ENCODE measurements around the gene CROCC2.

Gene CROCC2

DNA sequence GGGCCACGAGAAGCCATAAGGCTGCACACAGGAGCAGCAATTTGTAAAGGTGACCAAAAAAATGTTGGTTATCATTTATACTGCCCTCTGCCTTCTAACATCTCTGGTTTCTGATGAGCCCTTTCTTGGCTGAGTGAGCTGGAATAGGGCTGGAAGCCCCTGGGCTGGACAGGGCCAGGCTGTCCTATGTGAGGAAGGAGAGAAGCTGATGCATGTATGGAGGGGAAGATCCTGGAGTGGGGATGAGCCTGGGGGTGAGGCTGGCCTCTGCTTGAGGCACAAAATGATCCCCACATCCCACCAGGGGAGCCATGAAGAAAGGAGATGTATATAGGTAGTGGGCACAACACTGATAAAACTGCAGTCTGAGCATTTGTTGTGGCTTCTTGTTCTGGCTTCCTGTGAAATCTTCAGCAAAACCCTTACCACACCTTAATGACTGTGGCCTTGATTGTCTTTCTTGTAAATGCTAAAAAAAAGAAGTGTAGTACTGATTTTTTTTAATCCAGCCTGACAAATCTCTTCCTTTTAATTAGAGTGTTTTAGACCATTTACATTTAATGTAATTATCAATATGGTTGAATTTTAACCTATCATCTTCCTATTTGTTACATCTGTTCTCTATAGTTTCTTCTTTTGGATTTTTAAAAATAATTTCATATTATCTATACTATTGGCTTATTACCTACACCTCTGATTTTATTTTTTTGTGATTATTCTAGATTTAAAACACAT lies 97.9 kb downstream of the CROCC2 start:
- no peak for DNase-seq

DNA sequence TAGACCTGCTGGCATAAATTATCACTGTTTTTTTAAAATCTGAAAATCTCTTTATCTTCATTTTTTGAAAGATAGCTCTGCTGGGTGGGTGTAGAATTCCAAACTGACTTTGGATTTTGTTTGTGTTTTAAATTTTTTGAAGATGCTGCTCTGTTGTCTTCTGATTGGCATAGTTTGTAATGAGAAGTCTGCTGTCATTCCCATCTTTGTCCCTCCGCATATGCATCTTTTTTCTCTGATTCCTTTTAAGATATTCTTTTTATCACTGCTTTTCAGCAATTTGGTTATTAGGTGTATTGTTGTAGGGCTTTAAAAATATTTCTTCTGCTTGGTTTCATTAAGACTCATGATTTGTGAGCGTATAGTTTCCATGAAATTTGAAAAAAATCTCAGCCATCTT lies 99.4 kb downstream of the CROCC2 start:
- DNase-seq, result no peak

DNA sequence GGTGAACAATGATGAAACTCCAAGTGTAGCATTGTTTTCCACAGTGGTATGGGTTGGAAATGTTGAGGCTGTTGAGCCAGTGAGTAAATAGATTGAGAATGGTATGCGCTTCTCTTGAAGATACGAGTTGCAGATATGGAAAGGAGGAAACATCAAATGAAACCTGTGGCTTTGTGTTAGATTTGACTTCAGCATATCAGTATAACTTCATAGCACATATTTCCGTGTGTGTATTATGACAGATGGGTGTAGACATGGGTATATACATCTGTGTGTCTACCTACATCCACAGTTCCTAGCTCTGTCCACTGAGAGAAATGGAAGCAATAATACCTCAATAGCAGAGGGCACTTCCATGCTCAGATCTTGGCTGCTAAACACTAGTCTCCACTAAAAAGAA lies 100.3 kb downstream of the CROCC2 start:
- DNase-seq, result no peak

DNA sequence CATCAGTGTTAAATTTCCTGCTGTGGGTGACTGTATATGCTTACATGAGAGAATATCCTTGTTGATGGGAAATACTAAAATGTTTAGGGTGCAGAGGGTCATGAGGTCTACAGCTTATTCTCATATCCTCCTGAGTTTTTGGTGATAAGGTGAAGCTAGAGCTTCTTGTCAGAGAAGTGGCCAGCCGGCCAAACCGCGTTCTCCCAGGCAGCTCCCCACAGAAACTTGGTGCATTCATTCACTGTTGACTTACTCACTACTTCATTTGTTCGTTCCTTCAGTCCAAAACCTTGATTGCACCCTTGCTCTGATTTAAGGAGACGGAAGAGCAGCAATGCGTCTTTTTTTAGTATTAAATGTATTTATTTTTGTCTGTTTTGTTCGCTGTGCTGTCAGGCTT lies 101.0 kb downstream of the CROCC2 start:
- no peak for DNase-seq

DNA sequence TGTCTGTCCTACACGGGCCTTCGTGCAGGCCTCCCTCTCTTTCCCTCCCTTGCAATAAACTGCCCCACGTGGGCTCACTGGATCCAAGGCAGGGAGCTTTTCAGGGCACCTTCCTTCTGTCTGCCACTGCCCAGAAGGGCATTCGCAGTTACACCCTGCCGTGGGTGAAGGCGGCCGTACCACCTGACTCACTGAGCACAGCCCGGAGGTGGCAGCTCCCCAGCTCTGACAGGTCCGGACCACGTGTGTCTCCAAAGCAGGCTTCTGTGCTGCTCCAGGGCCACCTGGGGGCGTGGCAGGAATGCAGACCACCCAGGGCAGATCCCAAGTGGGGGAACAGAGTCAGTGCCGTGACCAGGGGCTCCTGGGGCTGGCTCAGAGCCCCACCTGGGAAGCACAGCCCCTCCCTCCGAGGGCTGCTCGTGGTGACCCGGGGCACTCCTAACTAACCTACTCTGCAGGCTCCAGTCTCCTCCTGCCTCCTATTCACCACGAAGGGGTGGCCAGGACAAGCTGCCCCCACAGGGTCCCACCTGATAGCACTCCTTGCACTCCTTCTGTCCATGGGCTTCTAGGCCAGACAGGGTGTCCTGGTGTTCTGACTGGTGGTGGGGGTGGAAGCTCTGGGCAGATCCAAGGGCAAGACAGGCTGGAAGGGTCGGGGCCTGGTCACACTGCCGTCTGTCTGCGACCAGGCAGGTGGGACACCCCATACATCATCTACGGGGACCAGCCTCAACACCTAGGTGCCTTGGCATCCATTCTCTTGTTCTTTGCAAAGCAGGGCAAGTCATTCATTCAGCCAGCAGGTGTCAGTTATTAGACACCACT lies 102.0 kb downstream of the CROCC2 start:
- no peak for DNase-seq

DNA sequence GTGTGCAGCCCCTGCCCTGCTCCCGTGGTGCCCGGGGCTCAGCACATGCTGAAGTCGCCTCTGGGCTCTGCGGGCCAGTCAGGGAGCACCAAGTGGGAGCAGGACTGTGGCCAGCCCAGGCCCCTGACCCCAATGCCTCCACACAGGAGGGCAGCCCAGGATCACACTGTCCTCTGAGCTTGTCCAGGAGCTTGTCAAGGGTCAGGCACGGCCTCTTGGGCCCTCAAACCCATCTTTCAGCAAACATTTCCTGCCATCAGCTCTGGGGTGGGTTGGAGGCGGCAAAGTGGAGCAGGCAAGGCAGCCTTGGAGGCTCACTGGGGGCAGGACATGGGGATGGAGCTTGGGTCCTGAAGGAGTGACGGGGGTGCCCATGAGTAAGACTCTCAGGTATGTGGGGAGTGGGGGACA lies 102.6 kb downstream of the CROCC2 start:
- no peak for DNase-seq

DNA sequence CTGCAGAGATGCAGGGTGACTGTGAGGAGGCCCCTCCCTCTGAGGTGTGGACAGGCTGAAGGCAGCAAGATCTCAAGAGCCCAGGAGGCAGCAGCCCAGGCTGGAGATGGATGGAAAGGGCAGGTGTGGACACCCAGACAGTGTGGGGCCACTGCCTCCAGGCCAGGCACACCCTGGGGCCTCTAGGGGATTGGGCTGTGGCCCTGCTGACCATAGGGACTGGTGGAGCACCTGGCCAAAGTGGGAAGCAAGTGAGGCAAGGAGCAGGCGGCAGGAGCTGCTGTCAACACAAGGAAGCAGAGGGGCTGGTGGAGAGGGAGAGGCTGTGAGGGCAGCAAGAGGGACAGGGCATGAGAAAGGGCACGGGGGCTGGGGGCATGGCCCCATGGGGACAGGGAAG lies 103.1 kb downstream of the CROCC2 start:
- no peak for DNase-seq

DNA sequence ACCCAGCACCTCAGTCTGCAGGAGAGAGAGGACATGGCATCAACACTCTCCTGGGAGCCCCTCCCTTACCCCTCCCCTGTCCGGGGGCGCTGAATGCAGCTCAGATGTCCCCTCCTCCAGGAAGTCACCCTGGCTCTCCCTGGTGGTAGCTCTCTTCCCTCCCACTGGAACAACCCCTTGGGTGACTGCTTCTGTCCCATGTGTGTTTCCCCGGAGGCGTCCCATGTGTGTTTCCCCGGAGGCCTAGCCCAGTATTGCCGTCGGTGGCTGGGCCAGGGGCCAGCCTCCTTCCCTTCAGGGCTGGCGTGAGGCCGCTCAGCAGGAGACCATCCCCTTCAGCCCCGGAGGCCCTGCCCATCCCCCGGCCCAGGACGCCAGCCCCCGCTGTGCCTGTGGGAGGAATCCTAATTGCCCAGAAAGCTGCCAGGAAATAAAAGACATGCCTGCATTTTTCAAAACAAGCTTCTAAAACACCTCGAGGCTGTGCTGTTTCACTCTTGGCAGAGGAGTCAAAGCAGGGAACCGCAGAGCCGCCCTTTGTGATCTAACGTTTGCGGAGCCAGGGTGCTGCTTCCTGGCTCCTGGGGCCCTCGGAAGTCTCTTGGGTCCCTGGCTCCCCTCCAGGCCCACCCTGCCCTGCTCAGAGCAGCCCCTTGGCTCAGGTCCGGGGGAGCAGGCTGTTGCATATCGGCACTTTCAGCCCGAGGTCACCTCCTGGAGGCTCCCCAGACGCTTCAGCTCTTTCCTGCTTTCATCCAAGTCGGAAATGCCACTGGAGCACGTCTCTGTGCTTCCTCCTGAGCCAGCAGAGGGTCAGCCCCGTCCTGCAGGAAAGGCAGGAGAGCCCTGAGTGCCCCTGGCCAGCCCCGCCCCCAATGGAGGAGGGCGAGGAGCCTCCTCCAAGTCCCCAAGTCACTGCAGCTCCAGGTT lies 103.7 kb downstream of the CROCC2 start:
- DNase-seq, result no peak

DNA sequence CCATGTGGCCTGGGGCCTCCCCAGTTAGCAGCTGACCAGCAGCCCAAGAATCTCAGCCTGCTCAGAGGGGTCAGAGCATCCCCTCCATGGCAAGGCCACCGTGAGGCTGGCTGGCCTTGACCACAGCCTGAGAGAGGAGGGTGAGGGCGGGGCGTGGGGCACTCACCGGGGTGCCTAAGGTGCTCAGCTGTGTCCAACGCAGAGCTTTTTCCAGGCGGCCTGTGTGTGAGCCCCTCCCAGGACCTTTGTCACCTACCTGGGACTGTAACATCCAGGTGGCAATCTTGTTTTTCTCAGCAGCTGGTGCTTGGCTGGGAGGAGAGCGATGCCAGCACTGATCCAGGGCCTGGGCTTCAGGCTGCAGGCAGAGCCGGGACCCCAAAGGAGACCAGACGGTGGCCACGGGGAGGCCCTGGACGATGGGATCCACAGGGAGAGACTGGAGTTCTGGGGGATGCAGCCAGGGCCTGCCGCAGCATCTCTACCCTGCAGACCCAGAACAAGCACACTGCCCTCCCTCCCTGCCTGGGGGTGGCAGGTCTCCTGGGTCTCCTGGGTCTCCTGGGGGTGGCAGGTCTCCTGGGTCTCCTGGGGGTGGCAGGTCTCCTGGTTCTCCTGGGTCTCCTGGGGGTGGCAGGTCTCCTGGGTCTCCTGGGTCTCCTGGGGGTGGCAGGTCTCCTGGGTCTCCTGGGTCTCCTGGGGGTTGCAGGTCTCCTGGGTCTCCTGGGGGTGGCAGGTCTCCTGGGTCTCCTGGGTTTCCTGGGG lies 104.6 kb downstream of the CROCC2 start:
- DNase-seq, result no peak

DNA sequence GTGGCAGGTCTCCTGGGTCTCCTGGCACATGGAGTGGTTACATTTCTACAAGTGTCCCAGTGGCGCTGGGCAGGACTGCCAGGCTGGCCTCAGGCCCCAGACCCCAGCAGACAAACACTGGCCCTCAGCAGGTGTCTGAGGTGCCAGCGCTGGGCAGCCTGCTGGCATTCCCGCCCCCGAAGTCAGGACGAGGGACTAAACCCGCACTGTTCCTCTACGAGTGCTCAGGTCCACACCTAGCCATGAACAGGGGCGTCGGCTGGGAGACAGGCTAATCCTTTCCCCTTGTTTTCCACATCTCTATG lies 105.1 kb downstream of the CROCC2 start:
- DNase-seq, result no peak

DNA sequence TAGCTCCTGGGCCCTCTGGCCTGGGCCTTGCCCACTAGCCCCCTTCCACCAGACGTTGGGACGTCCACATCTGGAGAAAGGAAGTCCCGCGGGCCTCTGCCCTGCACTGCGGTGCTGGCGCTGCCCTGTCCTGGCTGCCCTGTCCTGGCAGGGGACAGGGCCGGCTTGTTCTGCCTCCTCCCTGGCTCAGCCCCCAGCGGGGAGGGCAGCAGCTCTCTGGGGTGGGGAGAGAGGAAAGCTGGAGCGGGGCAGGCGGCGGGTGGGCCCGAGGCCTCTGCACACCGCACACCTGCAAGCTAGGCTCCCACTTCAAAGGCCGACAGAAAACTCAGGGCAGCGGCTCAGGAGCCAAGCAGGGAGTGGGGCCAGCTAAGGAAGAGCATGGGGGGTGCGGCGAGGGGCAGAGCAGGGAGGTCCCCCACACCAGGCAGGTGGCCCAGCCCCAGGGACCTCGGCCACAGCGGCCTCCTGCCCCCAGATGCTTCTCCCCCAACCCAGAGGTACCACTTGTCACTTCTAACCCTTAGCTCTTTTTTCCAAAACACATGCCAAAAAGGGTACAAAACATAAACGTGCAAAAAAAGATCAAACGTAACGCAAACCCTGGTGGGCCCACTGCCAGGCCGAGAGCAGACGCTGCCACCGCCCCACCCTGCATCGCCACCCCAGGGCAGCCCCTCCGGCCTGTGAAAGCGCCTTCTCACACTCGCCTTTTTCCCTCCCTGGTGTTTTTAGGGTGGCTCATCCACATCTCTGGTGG lies 105.8 kb downstream of the CROCC2 start:
- DNase-seq, result no peak

DNA sequence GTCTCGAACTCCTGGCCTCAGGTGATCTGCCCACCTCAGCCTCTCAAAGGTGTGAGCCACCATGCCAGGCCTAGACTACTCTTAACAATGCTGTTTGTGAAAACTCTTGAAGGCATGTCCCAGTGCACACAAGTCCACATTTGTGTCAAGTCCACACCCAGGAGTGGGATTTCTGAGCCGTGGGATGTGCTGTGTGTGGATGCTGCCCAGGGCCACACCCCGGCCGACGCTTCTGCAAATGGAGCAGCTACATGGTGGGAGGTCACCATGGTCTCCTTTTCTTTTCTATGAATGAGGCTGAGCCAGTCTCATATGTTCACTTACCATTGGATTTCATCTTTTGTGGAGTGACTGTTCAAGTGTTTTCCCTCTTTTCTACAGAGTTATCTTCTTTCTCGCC lies 108.1 kb downstream of the CROCC2 start:
- no peak for DNase-seq

DNA sequence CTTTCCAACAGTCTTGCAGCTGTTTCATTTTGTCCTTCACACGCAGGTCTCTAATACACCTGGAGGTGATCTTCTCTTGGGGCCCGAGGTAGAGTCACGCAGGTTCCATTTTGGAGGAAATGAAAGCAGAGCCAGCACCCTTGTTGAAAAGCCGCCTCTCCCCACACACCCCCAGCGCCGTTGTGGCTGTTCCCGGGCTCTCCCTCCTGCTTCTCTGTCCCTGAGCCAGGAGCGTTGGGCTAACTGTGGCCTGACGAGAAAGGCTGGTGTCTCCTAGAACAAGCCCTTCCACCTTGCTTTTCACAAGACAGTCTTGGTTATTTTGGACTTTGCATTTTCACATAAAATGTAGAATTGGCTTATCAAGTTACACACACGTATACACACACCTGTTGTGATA lies 108.6 kb downstream of the CROCC2 start:
- DNase-seq, result no peak

DNA sequence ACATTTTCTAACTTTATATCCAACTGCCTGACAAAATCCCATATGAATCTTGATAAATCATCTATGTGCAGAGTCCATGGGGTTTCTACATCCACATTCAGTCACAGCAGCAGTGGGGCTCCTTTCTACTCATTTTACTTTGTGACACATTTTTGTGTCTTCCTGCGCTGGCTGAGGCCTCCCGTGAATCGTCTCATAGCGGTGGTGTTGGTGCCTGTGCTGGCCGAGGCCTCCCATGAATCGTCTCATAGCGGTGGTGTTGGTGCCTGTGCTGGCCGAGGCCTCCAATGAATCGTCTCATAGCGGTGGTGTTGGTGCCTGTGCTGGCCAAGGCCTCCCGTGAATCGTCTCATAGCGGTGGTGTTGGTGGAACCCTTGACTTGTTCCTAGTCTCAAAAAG lies 109.3 kb downstream of the CROCC2 start:
- DNase-seq, result no peak

DNA sequence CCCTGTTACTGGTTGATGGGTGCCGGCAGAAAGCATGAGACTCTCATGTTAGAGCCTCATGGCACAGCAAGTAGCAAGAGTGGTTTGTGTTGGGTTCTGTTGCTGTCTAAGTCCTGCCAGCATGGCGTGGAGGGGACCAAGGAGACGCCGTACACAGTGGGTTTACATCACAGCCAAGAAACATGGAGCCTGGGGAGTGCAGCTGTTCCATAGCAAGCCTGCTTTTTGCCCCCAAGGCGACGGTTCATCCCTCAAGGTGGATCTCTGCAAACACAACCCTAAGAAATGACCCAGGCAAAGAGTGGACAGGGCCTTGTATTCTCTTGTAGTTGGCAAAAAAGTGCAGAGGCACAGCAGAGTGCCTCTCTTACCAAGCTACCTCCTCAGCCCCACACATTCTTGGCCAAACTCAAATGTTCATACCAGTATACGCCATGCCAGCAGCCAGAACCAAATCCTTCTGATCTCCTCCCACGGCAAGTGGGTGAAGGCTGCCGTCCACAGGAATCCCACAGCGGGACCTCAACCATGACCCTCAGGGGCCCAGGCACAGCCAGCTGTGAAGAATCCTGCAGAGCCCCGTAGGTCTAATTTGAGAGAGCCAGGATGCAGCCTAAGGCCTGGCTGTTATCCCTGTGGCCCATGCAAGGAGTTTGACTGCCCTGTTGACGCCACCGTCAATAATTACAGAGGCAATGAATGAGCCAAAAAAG lies 111.2 kb downstream of the CROCC2 start:
- no peak for DNase-seq

DNA sequence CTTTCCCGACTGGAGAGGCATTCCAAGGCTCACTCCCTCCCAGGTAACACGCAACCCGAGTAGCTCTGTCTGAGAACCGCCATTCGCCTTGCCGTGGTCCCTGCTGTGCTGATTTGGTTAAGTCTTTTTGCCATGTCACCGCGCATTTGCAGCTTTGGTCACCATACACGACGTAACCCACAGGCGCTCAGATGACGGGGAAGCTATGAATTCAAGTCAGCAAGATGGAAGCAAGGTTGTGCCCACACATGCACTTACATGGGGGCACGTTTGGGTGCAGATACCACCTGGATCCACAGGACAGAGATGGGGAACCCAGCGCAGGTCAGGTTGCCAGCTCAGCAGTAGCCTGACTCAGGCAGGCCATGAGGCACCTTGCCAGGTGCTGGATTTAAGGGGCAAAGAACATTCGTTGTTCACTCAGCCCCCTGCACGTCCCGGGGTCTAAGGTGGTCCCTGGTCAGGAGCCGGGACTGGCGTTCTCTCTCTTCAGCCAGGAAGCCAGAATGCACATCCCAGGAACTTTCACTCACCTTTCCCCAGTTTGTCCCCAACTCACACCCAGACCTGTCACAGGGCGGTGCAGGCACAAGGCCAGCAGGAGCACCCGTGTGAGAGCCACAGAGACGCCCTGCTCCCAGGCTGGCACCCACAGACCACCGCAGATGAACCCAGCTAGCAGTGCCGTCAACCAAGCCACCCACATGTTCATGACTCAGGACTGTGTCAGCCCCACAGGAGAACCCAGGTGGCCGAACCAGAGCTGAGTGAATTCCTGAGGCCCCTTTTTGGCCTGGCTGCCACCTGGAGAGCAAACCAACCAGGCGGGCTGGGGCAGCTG lies 112.1 kb downstream of the CROCC2 start:
- DNase-seq, result no peak

DNA sequence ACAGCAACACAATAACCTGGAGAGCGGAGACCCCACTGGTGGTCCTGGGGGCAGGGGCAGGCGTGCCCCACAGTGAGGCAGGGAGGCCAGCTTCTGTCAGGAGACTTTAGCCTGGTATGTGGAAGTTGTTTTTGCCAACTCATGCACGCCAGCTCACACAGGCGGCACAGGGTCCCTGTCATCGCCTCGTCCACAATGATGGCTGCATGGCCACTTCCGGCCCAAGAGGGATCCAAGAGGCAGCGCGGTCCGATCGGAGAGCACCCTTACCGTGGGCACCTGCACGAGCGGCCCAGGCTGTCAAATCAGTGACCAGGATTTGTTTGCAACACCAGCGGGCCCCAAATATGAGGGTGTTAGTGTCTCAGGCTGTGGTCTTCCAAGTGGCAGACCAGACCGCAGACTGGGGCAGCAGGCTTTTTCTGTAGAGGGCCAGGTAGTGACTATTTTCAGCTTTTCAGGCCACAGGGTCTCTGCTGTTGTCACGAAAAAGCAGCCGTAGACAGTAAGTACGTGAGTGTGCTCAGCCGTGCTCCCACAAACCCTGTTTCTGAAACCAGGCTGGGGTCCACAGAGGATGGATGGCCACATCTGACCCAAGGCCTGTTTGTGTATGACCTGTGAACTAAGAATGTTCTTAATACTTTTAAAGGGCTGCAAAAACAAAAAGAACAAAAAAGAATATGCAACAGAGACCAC lies 113.5 kb downstream of the CROCC2 start:
- no peak for DNase-seq

DNA sequence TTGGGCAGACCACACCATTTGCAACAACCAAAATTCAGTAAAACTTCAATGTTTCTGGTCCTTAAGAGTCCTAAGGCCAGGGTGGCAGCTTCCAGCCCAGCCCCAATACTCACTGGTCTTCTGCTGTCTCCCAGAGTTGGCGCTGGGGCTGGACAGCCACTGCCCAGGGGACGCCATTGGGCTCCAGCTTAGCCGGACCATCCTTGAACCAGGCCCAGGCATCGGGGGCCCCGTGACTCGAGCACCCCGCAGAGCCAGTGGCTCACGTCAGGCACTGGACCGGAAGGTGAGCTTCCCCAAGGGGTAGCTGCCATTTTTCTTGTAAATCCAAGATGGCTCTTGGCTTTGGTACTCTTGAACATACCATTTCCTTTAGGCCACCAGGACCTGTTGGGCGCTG lies 114.1 kb downstream of the CROCC2 start:
- no peak for DNase-seq

DNA sequence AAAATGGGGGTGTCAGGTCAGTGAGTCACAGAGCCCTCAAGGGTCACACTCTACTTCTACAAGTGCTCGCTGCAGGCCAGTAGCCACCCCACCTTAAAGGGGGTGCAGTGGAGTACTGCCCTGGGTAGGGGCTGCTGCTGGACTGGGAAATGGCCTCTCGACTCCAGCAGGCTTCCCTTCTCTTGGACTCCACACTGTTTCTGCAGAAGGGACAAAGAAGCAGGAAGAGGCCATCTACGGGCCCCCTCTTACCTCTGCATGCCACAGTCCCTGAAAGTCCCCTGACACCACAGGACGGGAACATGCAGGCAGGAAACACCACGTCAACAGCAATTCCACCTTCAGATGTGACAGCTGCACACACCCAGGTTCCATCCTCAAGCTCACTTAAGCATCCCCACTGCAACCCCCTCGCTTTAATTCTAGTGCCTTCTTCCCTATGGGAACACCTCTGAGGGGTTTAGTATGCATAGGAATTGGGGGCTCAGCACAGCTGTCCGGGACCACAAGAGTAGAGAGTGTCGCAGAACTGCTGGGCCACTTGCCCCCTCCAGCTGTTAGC lies 114.6 kb downstream of the CROCC2 start:
- DNase-seq, result no peak

All from NCI-H187 treated with DMSO at 0.1 percent for 48 hours (cell line).